B cell (primary cell): ENCODE data around the gene DSG4. TPM values are rescaled to one million over a fixed set of nuclear protein-coding genes. Genes with fewer than 3 reads are reported as not detected.

Experiments
- ATAC-seq: fragments of 200-7000 bp; cut with Tn5 transposase; one replicate; pipeline ENCODE4 v1.10.0; 2021; ENCODE audit warnings: low read depth, mild to moderate bottlenecking, moderate number of reproducible peaks, moderate library complexity
- CTCF ChIA-PET: fragments of 350-600 bp; sonication (Branson Sonifier 250); formaldehyde crosslinking; loops from one replicate; lab custom pipeline; 2021; ENCODE audit warnings: antibody characterized with exemption, inconsistent platforms; lab: Charles Lee
- POLR2A ChIA-PET: fragments of 350-600 bp; sonication (Branson Sonifier 250); formaldehyde crosslinking; loops from one replicate; lab custom pipeline; 2021; ENCODE audit warnings: antibody characterized with exemption; lab: Charles Lee
- DNase-seq: peaks from one replicate; pipeline ENCODE4 v3.0.0; 2013
- H2AFZ ChIP-seq: 2 replicates; pipeline ENCODE4 v1.6.1; 2012; ENCODE audit warnings: mild to moderate bottlenecking, low read depth, low read length; ENCODE audit not compliant: insufficient read depth, poor library complexity, severe bottlenecking
- H3K27ac ChIP-seq, 2 donors: 1 replicate in 1 of 2; 2 replicates in 1 of 2; pipeline ENCODE4 v1.5.1; 2012 to 2013; ENCODE audit warnings: low read length in 2 of 2, mild to moderate bottlenecking in 2 of 2, moderate library complexity in 1 of 2
- H3K27me3 ChIP-seq, 4 experiments: fragments of 200-600 bp in 1 of 4; sonication (generic) in 1 of 4; replicated peaks in 1 of 4; 1 replicate in 2 of 4; 2 replicates in 2 of 4; pipeline versions ENCODE4 v1.6.1 to v1.7.0; 2013 to 2016; ENCODE audit warnings: low read length in 3 of 4, mild to moderate bottlenecking in 2 of 4, mixed read lengths in 1 of 4, moderate library complexity in 1 of 4; ENCODE audit not compliant: insufficient read depth in 4 of 4, control insufficient read depth in 3 of 4; ENCODE audit errors: control extremely low read depth in 1 of 4
- H3K36me3 ChIP-seq, 2 experiments: replicated peaks in 1 of 2; 1 replicate in 1 of 2; 2 replicates in 1 of 2; pipeline versions ENCODE4 v1.6.1 to v1.7.1; 2013; ENCODE audit warnings: low read length in 1 of 2; ENCODE audit not compliant: insufficient read depth in 2 of 2, control insufficient read depth in 1 of 2; ENCODE audit errors: control extremely low read depth in 1 of 2, extremely low read depth in 1 of 2
- H3K4me1 ChIP-seq, 2 donors: fragments of 200-600 bp in 1 of 2; sonication (generic) in 1 of 2; 1 replicate in 1 of 2; 2 replicates in 1 of 2; pipeline versions ENCODE4 v1.5.1 to v1.6.1; 2013 to 2017; ENCODE audit warnings: low read length in 2 of 2; ENCODE audit not compliant: control insufficient read depth in 2 of 2, insufficient read depth in 2 of 2
- H3K4me2 ChIP-seq: replicated peaks from 2 replicates; pipeline ENCODE3; 2012; ENCODE audit warnings: mild to moderate bottlenecking, low read depth, low read length; ENCODE audit not compliant: poor library complexity, severe bottlenecking
- H3K4me3 ChIP-seq, 5 experiments: fragments of 200-600 bp in 1 of 5; sonication (generic) in 1 of 5; 1 replicate in 3 of 5; 2 replicates in 2 of 5; pipeline versions ENCODE4 v1.5.1 to v1.7.0; 2011 to 2016; ENCODE audit warnings: low read length in 4 of 5, mild to moderate bottlenecking in 4 of 5, low read depth in 2 of 5, control low read depth in 1 of 5, moderate library complexity in 1 of 5; ENCODE audit not compliant: insufficient read depth in 1 of 5; ENCODE audit errors: control extremely low read depth in 1 of 5, extremely low read depth in 1 of 5
- H3K79me2 ChIP-seq: fragments of 200-600 bp; sonication (generic); one replicate; pipeline ENCODE4 v1.6.0; 2016; ENCODE audit warnings: low read length; ENCODE audit not compliant: control insufficient read depth, insufficient read depth
- H3K9ac ChIP-seq: fragments of 200-600 bp; sonication (generic); 2 replicates; pipeline ENCODE4 v1.6.1; 2017; ENCODE audit warnings: mild to moderate bottlenecking, low read length, moderate library complexity
- H3K9me3 ChIP-seq, 3 donors: one replicate each; pipeline versions ENCODE4 v1.6.1 to v1.7.1; 2013; ENCODE audit warnings: low read length in 2 of 3; ENCODE audit not compliant: control insufficient read depth in 2 of 3, insufficient read depth in 1 of 3; ENCODE audit errors: control extremely low read depth in 1 of 3
- H4K20me1 ChIP-seq: 2 replicates; pipeline ENCODE4 v1.6.0; 2012; ENCODE audit warnings: mild to moderate bottlenecking, low read length; ENCODE audit not compliant: insufficient read depth, control insufficient read depth, poor library complexity, severe bottlenecking
- H3K27ac Mint-ChIP-seq: one replicate; pipeline ENCODE4 v1.8.0; 2021; ENCODE audit warnings: mixed read lengths
- H3K27me3 Mint-ChIP-seq: one replicate; pipeline ENCODE4 v1.8.0; 2021; ENCODE audit warnings: mixed read lengths
- H3K4me1 Mint-ChIP-seq: one replicate; pipeline ENCODE4 v1.8.0; 2021; ENCODE audit warnings: mixed read lengths
- H3K4me3 Mint-ChIP-seq: one replicate; pipeline ENCODE4 v1.8.0; 2021; ENCODE audit warnings: mixed read lengths
- H3K9me3 Mint-ChIP-seq: one replicate; pipeline ENCODE4 v1.8.0; 2022; ENCODE audit warnings: mixed read lengths; ENCODE audit not compliant: insufficient read depth
- EZH2 ChIP-seq: IDR thresholded peaks from 2 replicates; pipeline ENCODE4 v1.6.1; 2012; ENCODE audit warnings: borderline replicate concordance, low read depth, mild to moderate bottlenecking, moderate library complexity, low read length; ENCODE audit not compliant: insufficient read depth, poor library complexity, severe bottlenecking
- WGBS: methylation state at CpG from one replicate; pipeline ENCODE4 v1.1.5; 2013; ENCODE audit warnings: missing lambda C conversion rate; ENCODE audit not compliant: insufficient coverage; 5-methylcytosine and 5-hydroxymethylcytosine counted together
- intact Hi-C: fragments of 100-400 bp; cut with micrococcal nuclease; formaldehyde crosslinking; loops from one replicate; pipeline ENCODE4 v1.10.0; 2022
- polyA plus RNA-seq: library from polyadenylated mRNA; depleted of rRNA; stranded (reverse); fragments of >200 nt; gene quantifications from 2 replicates; pipeline ENCODE4 v1.2.3, GENCODE V29; 2012
- total RNA-seq, 2 donors: library from RNA; stranded (reverse); fragments of 120-200 nt in 1 of 2; gene quantifications; 1 replicate in 1 of 2; 2 replicates in 1 of 2; pipeline versions ENCODE4 v1.2.3 to v1.2.4, GENCODE V29; 2013 to 2022
- TF ChIP-seq, protein P1 (sequence below): fragments of 200-600 bp; IDR thresholded peaks from one replicate; pipeline ENCODE4 v1.8.0; 2022; ENCODE audit warnings: antibody characterized with exemption, mild to moderate bottlenecking

Gene DSG4
- total and polyA plus RNA-seq, 2 donors (not counting 1 experiment from before 2014, with no cell fraction given): not detected

- H3K9me3 ChIP-seq: peaks cover 0 to 3% (median 1%) of the 10 kb centered on the region in 3 donors
- no peaks in the 10 kb centered on the region for H3K79me2 ChIP-seq
- no peak overlapping the region for H3K4me3 Mint-ChIP-seq
- no peak overlapping the region for H3K4me2 ChIP-seq
- H3K4me1 Mint-ChIP-seq: no peaks in the 10 kb centered on the region
- H3K27ac ChIP-seq: no peak overlapping the region
- H3K4me1 ChIP-seq: no peaks in the 10 kb centered on the region
- H3K9ac ChIP-seq: no peak overlapping the region
- no CpG with 5 or more reads among the region's 6 CpGs for WGBS
- DNase-seq (no peak), ATAC-seq (no peak)
- H2AFZ ChIP-seq: no peak overlapping the region
- H3K27me3 ChIP-seq: no peaks in the 10 kb centered on the region
- no peaks in the 10 kb centered on the region for H3K36me3 ChIP-seq
- POLR2A ChIA-PET: no interaction called here
- intact Hi-C loops: no loop called here
- TF ChIP-seq EZH2: no peak
- TF ChIP-seq, protein P1, sequence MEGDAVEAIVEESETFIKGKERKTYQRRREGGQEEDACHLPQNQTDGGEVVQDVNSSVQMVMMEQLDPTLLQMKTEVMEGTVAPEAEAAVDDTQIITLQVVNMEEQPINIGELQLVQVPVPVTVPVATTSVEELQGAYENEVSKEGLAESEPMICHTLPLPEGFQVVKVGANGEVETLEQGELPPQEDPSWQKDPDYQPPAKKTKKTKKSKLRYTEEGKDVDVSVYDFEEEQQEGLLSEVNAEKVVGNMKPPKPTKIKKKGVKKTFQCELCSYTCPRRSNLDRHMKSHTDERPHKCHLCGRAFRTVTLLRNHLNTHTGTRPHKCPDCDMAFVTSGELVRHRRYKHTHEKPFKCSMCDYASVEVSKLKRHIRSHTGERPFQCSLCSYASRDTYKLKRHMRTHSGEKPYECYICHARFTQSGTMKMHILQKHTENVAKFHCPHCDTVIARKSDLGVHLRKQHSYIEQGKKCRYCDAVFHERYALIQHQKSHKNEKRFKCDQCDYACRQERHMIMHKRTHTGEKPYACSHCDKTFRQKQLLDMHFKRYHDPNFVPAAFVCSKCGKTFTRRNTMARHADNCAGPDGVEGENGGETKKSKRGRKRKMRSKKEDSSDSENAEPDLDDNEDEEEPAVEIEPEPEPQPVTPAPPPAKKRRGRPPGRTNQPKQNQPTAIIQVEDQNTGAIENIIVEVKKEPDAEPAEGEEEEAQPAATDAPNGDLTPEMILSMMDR: no peak
- H3K27ac Mint-ChIP-seq: no peak overlapping the region
- H3K9me3 Mint-ChIP-seq: peaks cover 2% of the 10 kb centered on the region
- CTCF ChIA-PET: no interaction called here
- H4K20me1 ChIP-seq: no peaks in the 10 kb centered on the region
- H3K4me3 ChIP-seq: no peak overlapping the region
- no peaks in the 10 kb centered on the region for H3K27me3 Mint-ChIP-seq
Measured at GRCh38 chr18:31420032-31420431, 43.5 kb downstream of the DSG4 start.

- ChIA-PET CTCF (no interaction called here), POLR2A (no interaction called here)
- Histone ChIP-seq H3K27ac (no peak overlapping the region), H3K4me1 (no peaks in the 10 kb centered on the region), H3K4me2 (no peak overlapping the region), H2AFZ (no peak overlapping the region), H4K20me1 (no peaks in the 10 kb centered on the region), H3K36me3 (no peaks in the 10 kb centered on the region), H3K79me2 (no peaks in the 10 kb centered on the region), H3K9me3 (peaks cover 0 to 3% (median 1%) of the 10 kb centered on the region in 3 donors), H3K27me3 (no peaks in the 10 kb centered on the region), H3K9ac (no peak overlapping the region), H3K4me3 (no peak overlapping the region)
- DNase-seq (no peak), ATAC-seq (no peak)
- Mint-ChIP-seq H3K27ac (no peak overlapping the region), H3K27me3 (no peaks in the 10 kb centered on the region), H3K4me3 (no peak overlapping the region), H3K4me1 (no peaks in the 10 kb centered on the region), H3K9me3 (peaks cover 2% of the 10 kb centered on the region)
- no peak for TF ChIP-seq EZH2
- TF ChIP-seq, protein P1: no peak
- intact Hi-C loops: no loop called here
- WGBS: no CpG with 5 or more reads among the region's 2 CpGs
Measured at GRCh38 chr18:31420524-31420923, 43.9 kb downstream of the DSG4 start.
